GM18520 (cell line): ENCODE data around the gene GALNT7.

ENCODE experiments used
- ATAC-seq: cut with Tn5 transposase; IDR thresholded peaks from one replicate; pipeline ENCODE4 v1.9.1; 2021; ENCODE audit not compliant: unreplicated experiment

Gene GALNT7

DNA sequence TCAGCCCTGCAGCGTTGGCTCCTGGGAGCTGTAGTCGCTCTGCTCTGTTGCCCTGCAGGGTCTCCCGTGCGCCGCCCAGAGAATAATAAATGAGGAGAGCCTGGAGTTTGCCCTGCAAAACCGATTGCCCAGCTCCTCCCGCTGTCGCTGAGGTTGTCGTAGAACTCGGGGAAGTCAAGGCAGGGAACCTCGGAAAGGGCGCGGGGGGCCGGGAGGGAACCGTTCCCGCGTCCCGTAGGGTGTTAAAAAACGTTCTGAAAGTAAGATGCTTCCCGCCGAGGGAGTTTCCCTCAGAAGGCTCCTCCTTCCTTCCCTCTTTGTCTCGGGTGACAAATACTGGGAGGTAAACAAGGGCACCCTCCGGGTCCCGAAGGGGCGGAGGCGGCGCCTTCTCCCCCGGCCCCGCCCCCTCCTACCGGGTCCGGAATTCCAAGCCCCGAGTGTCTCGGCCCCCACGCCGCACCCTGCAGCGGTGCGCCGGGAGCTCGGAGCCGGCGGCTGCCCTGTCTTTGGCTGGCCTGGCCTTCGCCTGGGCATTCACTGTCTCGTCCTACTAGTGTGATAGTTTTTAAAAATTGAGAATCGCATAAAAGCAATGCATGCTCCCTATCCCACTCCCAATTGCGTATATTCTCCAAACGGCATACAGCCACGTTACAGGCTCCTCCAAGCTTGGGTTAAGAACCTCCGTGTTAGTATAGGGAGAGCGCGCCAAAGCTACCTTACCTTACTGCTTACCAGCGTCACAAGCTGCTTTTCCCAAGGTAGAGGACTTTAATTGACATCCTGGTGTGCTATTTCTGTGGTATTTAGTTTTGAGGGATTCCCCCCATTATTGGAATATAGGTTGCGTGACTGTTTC lies 166.5 kb downstream of the GALNT7 start:
- ATAC-seq = peak; percentile 19

DNA sequence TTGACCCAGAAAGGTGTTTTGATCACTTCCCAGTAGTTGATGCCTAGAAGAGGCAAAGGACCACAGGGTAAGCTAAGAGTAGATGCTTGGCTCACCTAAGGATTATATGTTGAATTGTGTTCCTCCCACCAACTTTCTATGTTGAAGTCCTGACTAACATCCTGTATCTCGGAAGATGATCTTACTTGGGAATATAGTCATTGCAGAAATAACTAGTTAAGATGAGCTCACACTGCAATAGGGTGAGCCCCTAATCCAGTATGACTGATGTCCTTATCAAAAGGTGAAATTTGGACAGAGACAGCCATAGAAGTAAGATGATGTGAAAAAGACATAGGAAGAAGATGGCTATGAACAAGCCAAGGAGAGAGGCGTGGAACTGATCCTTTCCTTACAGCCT lies 168.9 kb downstream of the GALNT7 start:
- ATAC-seq = no peak

DNA sequence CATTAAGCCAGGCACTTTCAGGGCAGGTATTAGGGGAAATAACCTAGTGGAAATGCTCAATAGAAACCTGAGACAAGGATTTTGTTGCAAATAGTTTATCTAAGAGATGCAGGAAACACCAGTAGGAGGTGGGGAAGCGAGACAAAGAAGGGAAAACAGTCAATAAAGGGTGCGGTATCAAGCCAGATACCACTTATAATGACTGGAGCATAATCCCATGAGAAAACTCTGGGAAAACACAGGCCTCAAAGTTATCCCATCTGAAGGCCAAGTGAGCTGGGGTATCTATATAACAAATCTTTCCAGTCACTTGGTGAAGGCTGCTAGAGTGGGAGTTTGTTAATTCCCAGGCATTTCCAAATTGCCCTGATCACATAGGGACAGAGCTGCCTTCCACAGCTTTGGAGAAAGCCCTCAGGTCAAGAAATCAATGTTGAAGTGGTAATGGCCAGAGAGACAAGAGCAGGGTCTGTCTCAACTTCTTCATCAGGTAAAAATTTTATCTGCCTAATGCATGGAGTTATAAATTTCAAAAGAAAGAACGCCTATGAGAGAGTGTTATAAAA lies 175.3 kb downstream of the GALNT7 start:
- ATAC-seq = no peak

DNA sequence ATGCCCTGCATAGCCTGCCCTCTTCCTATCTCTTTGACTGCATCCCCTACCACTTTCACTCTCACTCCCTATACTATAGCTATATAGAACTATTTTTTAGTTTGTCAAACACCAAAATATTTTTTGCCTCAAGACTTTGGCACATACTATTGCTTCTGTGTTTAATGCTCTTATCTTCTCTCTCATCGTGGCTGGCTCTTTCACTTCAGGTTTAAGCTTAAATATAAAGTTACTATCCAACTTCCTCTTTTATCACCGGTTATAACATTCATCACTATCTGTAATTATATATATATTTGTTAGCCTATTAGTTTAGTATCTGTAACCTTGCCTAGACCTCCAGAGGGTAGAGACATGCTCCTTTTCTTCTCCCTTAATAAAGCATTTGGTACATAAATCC lies 177.0 kb downstream of the GALNT7 start:
- no peak for ATAC-seq

- no peak for ATAC-seq
Observed at GRCh38 chr4:173346074-173346473, 177.5 kb downstream of the GALNT7 start.

DNA sequence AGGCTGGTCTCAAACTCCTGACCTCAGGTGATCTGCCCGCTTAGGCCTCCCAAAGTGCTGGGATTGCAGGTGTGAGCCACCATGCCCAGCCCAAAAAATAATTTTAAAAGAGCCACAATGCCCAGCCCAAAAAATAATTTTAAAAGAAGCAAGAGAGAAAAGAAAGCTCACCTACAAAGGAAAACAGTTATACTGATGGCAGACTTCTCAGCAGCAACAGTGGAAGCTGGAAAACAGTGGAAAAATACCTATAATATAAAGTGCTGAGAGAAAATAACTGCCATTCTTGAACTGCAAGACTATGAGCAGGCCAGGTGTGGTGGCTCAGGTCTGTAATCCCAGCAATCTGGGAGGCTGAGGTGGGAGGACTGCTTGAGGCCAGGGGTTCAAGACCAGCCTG lies 178.9 kb downstream of the GALNT7 start:
- no peak for ATAC-seq

DNA sequence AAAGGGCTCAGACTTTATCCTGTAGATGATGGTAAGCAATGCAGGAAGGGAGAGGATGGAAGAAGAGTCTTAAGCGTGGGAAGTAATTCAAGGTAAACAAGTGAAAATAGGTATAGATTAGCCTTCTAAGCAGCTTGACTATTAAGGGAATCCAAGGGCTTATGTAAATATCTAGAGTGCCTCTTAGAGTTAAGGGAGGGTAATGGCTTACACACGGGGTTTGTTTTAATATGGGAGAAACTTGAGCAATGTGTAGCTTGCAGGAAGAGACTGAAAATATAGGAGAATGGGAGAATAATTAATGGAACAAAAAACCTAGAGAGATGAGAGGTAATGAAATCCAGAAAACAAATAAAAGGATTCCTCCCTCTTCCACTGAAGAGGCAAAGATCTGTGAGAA lies 189.3 kb downstream of the GALNT7 start:
- ATAC-seq = no peak

DNA sequence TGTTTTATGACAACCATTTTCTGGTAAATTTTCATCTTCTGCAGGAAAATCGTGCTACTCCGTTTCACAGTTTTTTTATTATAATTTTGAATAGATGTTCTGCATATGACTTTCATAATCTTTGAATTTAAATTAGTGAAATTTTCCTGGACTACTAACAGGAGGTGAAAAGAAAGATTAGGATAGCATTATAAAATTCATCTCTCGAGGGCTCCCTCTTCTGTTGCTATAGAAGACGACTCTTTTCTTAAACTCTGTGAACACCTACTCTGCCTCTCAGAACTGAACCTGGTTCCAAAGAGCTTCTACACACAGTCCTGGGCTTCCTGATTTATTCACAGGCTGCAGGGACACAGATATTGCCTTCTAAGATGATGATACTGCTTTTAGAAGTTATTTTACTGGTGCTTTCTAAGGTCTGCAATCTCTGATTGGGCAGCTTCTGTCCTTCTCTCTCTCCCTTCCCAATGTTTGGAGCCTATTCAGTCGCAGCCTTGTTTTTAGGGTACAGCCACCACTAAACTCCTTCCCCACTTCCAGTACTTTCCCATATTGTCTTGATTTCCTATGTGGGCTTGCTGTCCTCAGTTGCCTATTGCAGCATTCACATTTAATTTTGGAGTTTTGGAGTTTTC lies 192.1 kb downstream of the GALNT7 start:
- no peak for ATAC-seq

DNA sequence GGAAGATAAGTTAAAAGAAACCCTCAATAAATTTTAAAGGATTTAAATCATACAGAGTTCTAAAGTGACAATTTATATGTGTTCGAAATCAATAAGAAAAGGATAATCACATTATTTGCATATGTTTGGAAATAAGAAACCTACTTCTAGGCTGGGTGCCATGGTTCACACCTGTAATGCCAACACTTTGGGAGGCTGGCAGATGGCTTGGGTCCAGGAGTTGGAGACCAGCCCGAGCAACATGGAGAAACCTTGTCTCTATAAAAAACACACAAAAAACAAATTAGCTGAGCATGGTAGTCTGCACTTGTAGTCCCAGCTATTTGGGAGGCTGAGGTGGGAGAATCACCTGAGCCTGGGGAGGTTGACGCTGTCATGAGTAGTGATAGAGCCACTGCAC lies 194.1 kb downstream of the GALNT7 start:
- no peak for ATAC-seq

DNA sequence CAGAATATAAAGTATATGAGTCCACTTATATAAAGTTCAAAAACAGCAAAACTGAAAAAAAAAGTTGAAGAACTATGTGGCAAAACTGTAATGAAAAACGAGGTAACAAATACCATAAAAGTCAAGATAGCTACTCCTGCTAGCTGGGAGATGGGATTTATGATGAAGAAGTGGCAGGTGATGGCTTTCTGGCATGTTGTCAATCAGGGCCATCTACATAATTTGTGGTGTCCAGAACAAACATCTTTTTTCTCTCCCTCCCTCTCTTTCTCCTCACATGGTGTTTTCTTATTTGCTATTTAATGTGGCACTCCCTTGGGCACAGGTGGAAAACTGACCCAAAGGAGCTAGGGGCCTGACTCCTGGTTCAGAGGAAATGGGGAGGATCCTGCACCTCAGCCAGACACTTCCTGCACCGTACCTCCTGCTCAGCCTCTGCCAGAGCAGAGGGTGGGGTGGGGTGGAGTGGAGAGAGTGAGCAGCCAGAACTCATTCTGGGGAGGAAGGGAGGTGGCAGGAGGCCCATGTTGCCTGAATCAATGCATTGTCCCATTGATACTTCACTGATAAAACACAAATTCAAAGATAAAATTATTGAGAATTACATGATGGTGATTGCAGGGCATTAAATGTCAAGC lies 196.9 kb downstream of the GALNT7 start:
- ATAC-seq = no peak

- peak; percentile 19 for ATAC-seq
Observed at GRCh38 chr4:173367285-173367684, 198.7 kb downstream of the GALNT7 start.

- ATAC-seq = no peak
Observed at GRCh38 chr4:173367946-173368345, 199.3 kb downstream of the GALNT7 start.

- no peak for ATAC-seq
Observed at GRCh38 chr4:173370130-173370476, 201.5 kb downstream of the GALNT7 start.

GRCh38 chr4:173370477-173371291 lies 202.1 kb downstream of the GALNT7 start, which contains the start of gene SAP30:
Gene SAP30 (plus strand): TSS chr4:173370954. CDS start chr4:173371183, 229 bp downstream.
- peak; percentile 57 for ATAC-seq

- peak; percentile 11 for ATAC-seq
Observed at GRCh38 chr4:173371292-173372192, 202.9 kb downstream of the GALNT7 start.
